Ovary (tissue), 3 donors: ENCODE data around the gene SV2C.

ENCODE experiments used
- CTCF ChIP-seq, 3 donors: fragments of 450-650 bp in 2 of 3; fragments of 200-600 bp in 1 of 3; IDR thresholded peaks; one replicate each; pipeline versions ENCODE4 v1.5.1 to v1.8.0; 2016 to 2022; ENCODE audit warnings: antibody characterized with exemption in 3 of 3, mild to moderate bottlenecking in 1 of 3
- EP300 ChIP-seq: sonication (generic); formaldehyde crosslinking; IDR thresholded peaks from one replicate; pipeline ENCODE4 v1.6.1; 2017; ENCODE audit warnings: antibody characterized with exemption
- donor health status: DM: no; HTN: no; CAD: no.

DNA sequence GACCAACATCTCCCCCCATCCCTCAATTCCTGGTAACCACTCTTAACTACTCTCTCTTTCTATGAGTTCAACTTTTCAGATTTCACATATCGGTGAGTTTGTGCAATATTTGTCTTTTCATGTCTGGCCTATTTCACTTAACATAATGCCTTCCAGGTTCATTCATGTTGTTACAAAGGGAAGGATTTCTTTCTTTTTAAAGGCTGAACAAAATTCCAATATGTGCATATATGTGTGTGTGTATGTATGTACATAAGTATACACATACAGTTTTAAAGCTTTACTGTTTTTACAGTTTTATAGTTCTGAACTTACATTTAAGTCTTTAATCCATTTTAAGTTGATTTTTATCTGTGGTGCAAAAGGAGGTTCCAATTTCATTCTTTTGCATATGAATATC lies 130.7 kb downstream of the SV2C start:
- TF ChIP-seq CTCF (IDR thresholded peaks at IDR 0.05) (no peak), EP300 (no peak)
